K562 (cell line): ENCODE measurements around the gene MARVELD1. TPM values are rescaled to one million over a fixed set of nuclear protein-coding genes. Genes with fewer than 3 reads are reported as not detected.

Experiments used
- ESRRB ChIP-seq: fragments of 250-450 bp; sonication (Bioruptor Pico); IDR thresholded peaks from 2 replicates; pipeline ENCODE4 v1.5.0; 2020; ENCODE audit warnings: mild to moderate bottlenecking, moderate library complexity, borderline replicate concordance
- FOXK1 ChIP-seq: sonication (generic); formaldehyde crosslinking; IDR thresholded peaks from 2 replicates; pipeline ENCODE4 v1.8.0; 2022; ENCODE audit warnings: missing genetic modification reagents, mild to moderate bottlenecking, borderline replicate concordance
- GABPB2 ChIP-seq: fragments of 250-450 bp; sonication (Bioruptor Pico); conservative IDR thresholded peaks from 2 replicates; pipeline ENCODE4 v1.5.1; 2021; ENCODE audit warnings: mild to moderate bottlenecking
- KHSRP ChIP-seq: fragments of 450-650 bp; IDR thresholded peaks from 2 replicates; pipeline ENCODE4 v1.6.1; 2017
- KLF1 ChIP-seq: fragments of 450-650 bp; IDR thresholded peaks from 2 replicates; pipeline ENCODE4 v1.6.1; 2016; ENCODE audit warnings: missing genetic modification characterization, missing compliant biosample characterization
- MTA1 ChIP-seq: fragments of 450-650 bp; IDR thresholded peaks from 2 replicates; pipeline ENCODE4 v1.6.1; 2017; ENCODE audit warnings: borderline replicate concordance
- NCOR1 ChIP-seq: fragments of 450-650 bp; IDR thresholded peaks from 2 replicates; pipeline ENCODE4 v1.6.1; 2016; ENCODE audit warnings: mild to moderate bottlenecking, moderate library complexity
- NONO ChIP-seq, 2 experiments: fragments of 200-400 bp in 1 of 2; fragments of 450-650 bp in 1 of 2; formaldehyde crosslinking in 1 of 2; IDR thresholded peaks; 2 replicates each; pipeline ENCODE4 v1.6.1; 2017; ENCODE audit warnings: low read depth in 2 of 2, mild to moderate bottlenecking in 2 of 2, moderate library complexity in 2 of 2, low read length in 1 of 2
- NR2C2 ChIP-seq, 2 experiments: fragments of 200-800 bp in 1 of 2; sonication (Bioruptor generic) in 1 of 2; sonication (generic) in 1 of 2; formaldehyde crosslinking in 1 of 2; IDR thresholded peaks; 2 replicates each; pipeline versions ENCODE4 v1.6.1 to v1.8.0; 2016 to 2022; ENCODE audit warnings: mild to moderate bottlenecking in 1 of 2, missing compliant biosample characterization in 1 of 2, missing genetic modification characterization in 1 of 2, missing genetic modification reagents in 1 of 2
- PHF21A ChIP-seq: fragments of 450-650 bp; IDR thresholded peaks from 2 replicates; pipeline ENCODE4 v1.6.1; 2017; ENCODE audit warnings: low read depth, borderline replicate concordance
- PURB ChIP-seq: sonication (generic); formaldehyde crosslinking; IDR thresholded peaks from 2 replicates; pipeline ENCODE4 v1.9.0; 2021; ENCODE audit warnings: low read depth, mild to moderate bottlenecking, missing genetic modification reagents
- RNF219 ChIP-seq: fragments of 250-450 bp; sonication (Bioruptor Pico); IDR thresholded peaks from 2 replicates; pipeline ENCODE4 v1.5.0; 2022; ENCODE audit warnings: mild to moderate bottlenecking
- SAP30 ChIP-seq: fragments of 200-600 bp; sonication (generic); IDR thresholded peaks from 2 replicates; pipeline ENCODE4 v1.6.1; 2012; ENCODE audit warnings: borderline replicate concordance, low read depth, mild to moderate bottlenecking, moderate library complexity, low read length, control low read depth, inconsistent platforms; ENCODE audit not compliant: insufficient read depth, poor library complexity, severe bottlenecking
- TEAD1 ChIP-seq, 2 experiments: fragments of 450-650 bp in 1 of 2; sonication (generic) in 1 of 2; formaldehyde crosslinking; IDR thresholded peaks; 2 replicates each; pipeline versions ENCODE4 v1.4.0 to v1.8.0; 2020 to 2022; ENCODE audit warnings: mild to moderate bottlenecking in 2 of 2, missing genetic modification reagents in 1 of 2
- VEZF1 ChIP-seq: fragments of 200-800 bp; sonication (Bioruptor generic); IDR thresholded peaks from 2 replicates; pipeline ENCODE4 v1.6.1; 2017; ENCODE audit warnings: missing genetic modification characterization, missing compliant biosample characterization
- ZKSCAN3 ChIP-seq: fragments of 250-450 bp; sonication (Bioruptor Pico); IDR thresholded peaks from 2 replicates; pipeline ENCODE4 v1.4.0; 2020
- ZNF232 ChIP-seq: sonication (generic); formaldehyde crosslinking; IDR thresholded peaks from 2 replicates; pipeline ENCODE4 v1.8.0; 2022; ENCODE audit warnings: mild to moderate bottlenecking, missing genetic modification reagents
- ZNF347 ChIP-seq: fragments of 450-650 bp; formaldehyde crosslinking; IDR thresholded peaks from 2 replicates; pipeline ENCODE4 v1.4.0; 2020; ENCODE audit warnings: low read depth, mild to moderate bottlenecking, moderate library complexity
- ZNF589 ChIP-seq: fragments of 200-800 bp; sonication (Bioruptor generic); IDR thresholded peaks from 2 replicates; pipeline ENCODE4 v1.6.1; 2016; ENCODE audit warnings: low read depth, missing genetic modification characterization, missing compliant biosample characterization
- polyA plus RNA-seq, 8 experiments: library from polyadenylated mRNA; depleted of rRNA in 4 of 8; stranded (reverse) in 5 of 8; unstranded in 3 of 8; fragments of >200 nt; fragmentation: Nextera tagmentation in 2 of 8; fragmentation: Illumina TruSeq in 1 of 8; extraction: Ambion mirVana in 2 of 8; extraction: Trizol in 1 of 8; gene quantifications; 2 replicates each; pipeline versions ENCODE4 v1.2.1 to v1.2.3, GENCODE V29; 2011 to 2014; ENCODE audit warnings: inconsistent platforms in 1 of 8, missing spikeins in 1 of 8
- total RNA-seq, 7 experiments: library from RNA; depleted of rRNA in 6 of 7; stranded (reverse); fragments of >200 nt in 6 of 7; fragmentation: Illumina TruSeq in 2 of 7; extraction: Trizol in 2 of 7; gene quantifications; 2 replicates each; pipeline versions ENCODE4 v1.2.1 to v1.2.3, GENCODE V29; 2011 to 2021; ENCODE audit warnings: low replicate concordance in 1 of 7
- TF ChIP-seq, protein P1 (sequence below): fragments of 250-450 bp; sonication (Bioruptor Pico); IDR thresholded peaks from 2 replicates; pipeline ENCODE4 v1.4.0; 2020; ENCODE audit warnings: mild to moderate bottlenecking, moderate library complexity, borderline replicate concordance

MARVELD1 gene
- total and polyA plus RNA-seq, 9 of the 15 experiments (the other 6 are each of a cell fraction or from before 2014, with no cell fraction given): 2.7 to 12.5 (median 5.3) TPM

DNA sequence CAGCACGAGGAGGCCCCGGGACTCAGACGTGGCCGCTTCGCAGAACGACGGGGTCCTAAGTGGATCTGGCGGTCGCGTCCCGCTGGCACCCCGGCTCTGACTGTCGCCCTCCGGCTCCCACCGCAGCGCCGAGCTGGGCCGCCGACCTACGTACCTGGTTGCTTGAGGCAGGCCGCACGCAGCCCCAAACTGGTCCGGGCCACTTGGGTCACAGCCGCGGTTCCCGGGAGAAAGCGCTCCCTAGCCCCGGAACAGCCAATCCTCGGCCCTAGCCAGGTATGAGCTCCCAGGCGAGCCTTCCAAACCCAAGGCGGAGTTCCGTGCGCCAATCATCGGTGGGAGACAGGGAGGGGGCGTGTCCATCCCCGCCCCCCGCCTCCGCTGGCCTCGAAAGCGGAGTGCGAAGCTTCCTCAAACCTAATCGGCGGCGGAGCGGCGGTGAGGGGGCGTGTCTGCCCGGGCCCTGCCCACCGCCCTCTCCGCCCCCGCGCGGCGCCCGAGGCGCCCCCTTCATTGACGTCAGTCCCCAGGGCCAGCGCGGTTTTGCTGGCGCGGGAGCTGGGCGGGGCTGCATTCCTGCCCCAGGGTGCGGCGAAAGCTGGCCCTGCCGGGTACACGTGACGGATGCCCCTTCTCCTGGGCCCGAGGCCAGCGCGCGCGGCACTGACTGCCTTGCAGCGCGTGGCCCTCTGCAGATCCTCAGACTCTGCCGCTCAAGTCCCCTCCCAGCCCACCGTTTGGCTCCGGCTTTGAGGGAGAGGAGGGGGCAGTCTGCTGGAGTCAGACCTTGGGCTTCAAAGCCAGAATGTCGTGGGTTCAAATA, 26.4 kb upstream of the MARVELD1 start, which contains the start of gene AVPI1 (continued):
- TF ChIP-seq VEZF1 (CRISPR knock-in tag): peak; percentile 88
- no peak for TF ChIP-seq RNF219 (CRISPR knock-in tag)
- no peak for TF ChIP-seq ZNF347 (CRISPR knock-in tag)
- no peak; a peak in 1 of 4 replicates for TF ChIP-seq NONO (IDR thresholded peaks at IDR 0.05; ENCODE audit: low read depth in 2 of 2, low read length in 1 of 2)
- no peak for TF ChIP-seq GABPB2
- no peak for TF ChIP-seq NR2C2 (CRISPR knock-in tag; IDR thresholded peaks at IDR 0.05)
- peak; percentile 68 for TF ChIP-seq NR2C2 (tag; IDR thresholded peaks at IDR 0.05)
- TF ChIP-seq ZKSCAN3 (CRISPR knock-in tag): no peak
- peak; percentile 94; the same call in 1 of the 2 replicates for TF ChIP-seq KLF1 (tag)
- no peak for TF ChIP-seq ESRRB
- TF ChIP-seq KHSRP: no peak
- no peak for TF ChIP-seq PHF21A
- peak; percentile 98 to 99 for TF ChIP-seq TEAD1 (CRISPR knock-in tag; IDR thresholded peaks at IDR 0.05)
- TF ChIP-seq ZNF589: peak; percentile 74; the same call in 1 of the 2 replicates
- peak; percentile 86 for TF ChIP-seq MTA1
- no peak for TF ChIP-seq PURB (CRISPR knock-in tag)
- TF ChIP-seq, protein P1, sequence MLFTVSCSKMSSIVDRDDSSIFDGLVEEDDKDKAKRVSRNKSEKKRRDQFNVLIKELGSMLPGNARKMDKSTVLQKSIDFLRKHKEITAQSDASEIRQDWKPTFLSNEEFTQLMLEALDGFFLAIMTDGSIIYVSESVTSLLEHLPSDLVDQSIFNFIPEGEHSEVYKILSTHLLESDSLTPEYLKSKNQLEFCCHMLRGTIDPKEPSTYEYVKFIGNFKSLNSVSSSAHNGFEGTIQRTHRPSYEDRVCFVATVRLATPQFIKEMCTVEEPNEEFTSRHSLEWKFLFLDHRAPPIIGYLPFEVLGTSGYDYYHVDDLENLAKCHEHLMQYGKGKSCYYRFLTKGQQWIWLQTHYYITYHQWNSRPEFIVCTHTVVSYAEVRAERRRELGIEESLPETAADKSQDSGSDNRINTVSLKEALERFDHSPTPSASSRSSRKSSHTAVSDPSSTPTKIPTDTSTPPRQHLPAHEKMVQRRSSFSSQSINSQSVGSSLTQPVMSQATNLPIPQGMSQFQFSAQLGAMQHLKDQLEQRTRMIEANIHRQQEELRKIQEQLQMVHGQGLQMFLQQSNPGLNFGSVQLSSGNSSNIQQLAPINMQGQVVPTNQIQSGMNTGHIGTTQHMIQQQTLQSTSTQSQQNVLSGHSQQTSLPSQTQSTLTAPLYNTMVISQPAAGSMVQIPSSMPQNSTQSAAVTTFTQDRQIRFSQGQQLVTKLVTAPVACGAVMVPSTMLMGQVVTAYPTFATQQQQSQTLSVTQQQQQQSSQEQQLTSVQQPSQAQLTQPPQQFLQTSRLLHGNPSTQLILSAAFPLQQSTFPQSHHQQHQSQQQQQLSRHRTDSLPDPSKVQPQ: peak; percentile 86
- peak; percentile 9; the same call in 1 of the 2 replicates for TF ChIP-seq NCOR1
- TF ChIP-seq FOXK1 (CRISPR knock-in tag): 0 out of 2 replicates have a peak, but pooled peaks have one; percentile 14
- TF ChIP-seq SAP30: peak; percentile 23
- no peak for TF ChIP-seq ZNF232 (CRISPR knock-in tag)
